ENCODE measurements around the gene KRT6C. TPM values are rescaled to one million over a fixed set of nuclear protein-coding genes. Genes with fewer than 3 reads are reported as not detected.

Gene KRT6C
- total RNA-seq, result not detected
- not detected for polyA plus RNA-seq
- long read RNA-seq, donor 1, result 0 reads
- long read RNA-seq, donor 2, result 0 reads
- long read RNA-seq, donor 3, result 0 reads

- WGBS, 4 donors, result 85 to 87% (median 86%) methylated on average over 4 of the region's 4 CpGs
- no peak for TF ChIP-seq CTCF (IDR thresholded peaks at IDR 0.05)
- no peak for TF ChIP-seq POLR2A (IDR thresholded peaks at IDR 0.05)
- H3K27ac ChIP-seq, result no peak within 1 kb of the TSS
- H3K4me3 ChIP-seq, result no peak within 1 kb of the TSS
- no peaks in the 10 kb centered on the region for H3K9me3 ChIP-seq
- DNase-seq (no peak), ATAC-seq (no peak)
- intact Hi-C loops (cut with DNase I), result no loop called here
- H3K4me1 ChIP-seq, result no peaks in the 10 kb centered on the region
- H3K27me3 ChIP-seq, result no peaks in the 10 kb centered on the region
- no peaks in the 10 kb centered on the region for H3K36me3 ChIP-seq
Measured at GRCh38 chr12:52473768-52474167, at the start of gene KRT6C. Gene KRT6C (minus strand): TSS chr12:52473805. CDS start chr12:52473737, 68 bp downstream.

- TF ChIP-seq POLR2A (IDR thresholded peaks at IDR 0.05), result no peak
- no peak for TF ChIP-seq CTCF (IDR thresholded peaks at IDR 0.05)
- intact Hi-C loops (cut with DNase I), result no loop called here
- DNase-seq (no peak), ATAC-seq (peak in 2 of 4 donors; percentile 27 to 41)
- Histone ChIP-seq H3K9me3 (no peaks in the 10 kb centered on the region), H3K4me3 (no peak overlapping the region), H3K27ac (no peak overlapping the region), H3K4me1 (no peaks in the 10 kb centered on the region), H3K36me3 (no peaks in the 10 kb centered on the region), H3K27me3 (no peaks in the 10 kb centered on the region)
- WGBS, 4 donors, result 55 to 72% (median 61%) methylated on average over 8 to 10 of the region's 10 CpGs
Measured at GRCh38 chr12:52522346-52523011, 48.9 kb upstream of the KRT6C start.

- Histone ChIP-seq H3K27ac (no peak overlapping the region), H3K9me3 (no peaks in the 10 kb centered on the region), H3K27me3 (no peaks in the 10 kb centered on the region), H3K4me3 (no peak overlapping the region), H3K4me1 (no peaks in the 10 kb centered on the region), H3K36me3 (no peaks in the 10 kb centered on the region)
- 76 to 85% (median 77%) methylated on average over 9 to 10 of the region's 10 CpGs for WGBS, 4 donors
- TF ChIP-seq CTCF (IDR thresholded peaks at IDR 0.05) (no peak), POLR2A (IDR thresholded peaks at IDR 0.05) (no peak)
- DNase-seq, result no peak
- intact Hi-C loops (cut with DNase I), result no loop called here
- ATAC-seq, result no peak
Measured at GRCh38 chr12:52521568-52522266, 48.1 kb upstream of the KRT6C start.

- H3K4me1 ChIP-seq, result no peaks in the 10 kb centered on the region
- no peaks in the 10 kb centered on the region for H3K9me3 ChIP-seq
- intact Hi-C loops (cut with DNase I), result no loop called here
- DNase-seq, result no peak
- ATAC-seq, result peak in 2 of 4 donors; percentile 54 to 74
- H3K27ac ChIP-seq, result no peak overlapping the region
- no peaks in the 10 kb centered on the region for H3K36me3 ChIP-seq
- H3K4me3 ChIP-seq, result no peak overlapping the region
- 62 to 76% (median 71%) methylated on average over 10 of the region's 10 CpGs for WGBS, 4 donors
- TF ChIP-seq CTCF (IDR thresholded peaks at IDR 0.05) (no peak), POLR2A (IDR thresholded peaks at IDR 0.05) (no peak)
- no peaks in the 10 kb centered on the region for H3K27me3 ChIP-seq
Measured at GRCh38 chr12:52521175-52521567, 47.6 kb upstream of the KRT6C start.

All from heart left ventricle (tissue), 16 donors.